Upper lobe of left lung (tissue), 6 donors: ENCODE data around the gene JAKMIP2. TPM values are rescaled to one million over a fixed set of nuclear protein-coding genes. Genes with fewer than 3 reads are reported as not detected.
A peak's percentile ranks its signal among the peaks of the same experiment; 100 is the strongest.

Experiments used
- ATAC-seq, 2 donors: fragments of 200-7000 bp; cut with Tn5 transposase; one replicate each; pipeline ENCODE4 v1.9.1; 2022; ENCODE audit warnings: mild to moderate bottlenecking in 2 of 2, moderate library complexity in 2 of 2; ENCODE audit not compliant: low FRiP score in 2 of 2
- DNase-seq, 2 donors: peaks; one replicate each; pipeline ENCODE4 v3.0.0-alpha.2; 2019 to 2020
- H3K27ac ChIP-seq, 4 donors: fragments of 200-600 bp; sonication (generic); one replicate each; pipeline ENCODE4 v1.5.1; 2016 to 2019
- H3K27me3 ChIP-seq, 4 donors: fragments of 200-600 bp; sonication (generic); one replicate each; pipeline ENCODE4 v1.5.1; 2017 to 2019
- H3K36me3 ChIP-seq, 4 donors: fragments of 200-600 bp; sonication (generic); one replicate each; pipeline ENCODE4 v1.5.1; 2016 to 2019
- H3K4me1 ChIP-seq, 4 donors: fragments of 200-600 bp; sonication (generic); one replicate each; pipeline ENCODE4 v1.5.1; 2018 to 2019
- H3K4me3 ChIP-seq, 4 donors: fragments of 200-600 bp; sonication (generic); one replicate each; pipeline ENCODE4 v1.5.1; 2017 to 2019; ENCODE audit warnings: mild to moderate bottlenecking in 2 of 4, moderate library complexity in 1 of 4
- H3K9me3 ChIP-seq, 4 donors: fragments of 200-600 bp; sonication (generic); one replicate each; pipeline ENCODE4 v1.5.1; 2018 to 2019
- EP300 ChIP-seq, 4 donors: sonication (generic); formaldehyde crosslinking; IDR thresholded peaks; one replicate each; pipeline ENCODE4 v1.5.1; 2017; ENCODE audit warnings: antibody characterized with exemption in 4 of 4, control low read depth in 2 of 4
- POLR2A ChIP-seq, 4 donors: fragments of 450-650 bp; IDR thresholded peaks; one replicate each; pipeline ENCODE4 v1.5.1; 2016 to 2017; ENCODE audit warnings: antibody characterized with exemption in 4 of 4, mild to moderate bottlenecking in 2 of 4
- POLR2AphosphoS5 ChIP-seq, 2 donors: sonication (generic); formaldehyde crosslinking; IDR thresholded peaks; one replicate each; pipeline ENCODE4 v1.5.1; 2017; ENCODE audit warnings: antibody characterized with exemption in 2 of 2
- WGBS, 2 donors: methylation state at CpG; one replicate each; pipeline ENCODE4 v1.1.5; 2017 to 2018; 5-methylcytosine and 5-hydroxymethylcytosine counted together
- total RNA-seq, 6 donors: library from RNA; depleted of rRNA in 4 of 6; stranded (reverse); fragments of >200 nt in 4 of 6; gene quantifications; one replicate each; pipeline versions ENCODE4 v1.1.0 to v1.2.1, GENCODE V29; 2016 to 2021
- TF ChIP-seq, protein P1 (sequence below), 6 experiments: fragments of 450-650 bp in 4 of 6; fragments of 200-600 bp in 2 of 6; sonication (generic) in 2 of 6; IDR thresholded peaks; one replicate each; pipeline ENCODE4 v1.5.1; 2016 to 2019; ENCODE audit warnings: antibody characterized with exemption in 6 of 6
- donor health status: DM: no; HTN: no; CAD: no; lungs with moderate emphysema.
- donor health status: DM: no; HTN: yes; CAD: no; lungs with severe emphysema.

The JAKMIP2 gene
- total RNA-seq, 6 donors from 2014 or later, result 0.91 to 8.4 (median 6.0) TPM

- no peak for DNase-seq
- no peaks in the 10 kb centered on the region for H3K36me3 ChIP-seq
- no peaks in the 10 kb centered on the region for H3K9me3 ChIP-seq
- peak in 1 of 2 donors; percentile 14 for ATAC-seq
- no peak for TF ChIP-seq POLR2AphosphoS5 (IDR thresholded peaks at IDR 0.05)
- WGBS, 2 donors, result 38 to 59% methylated on average over 4 of the region's 4 CpGs
- no peak overlapping the region for H3K27ac ChIP-seq
- no peak overlapping the region for H3K4me3 ChIP-seq
- no peaks in the 10 kb centered on the region for H3K27me3 ChIP-seq
- H3K4me1 ChIP-seq, result no peaks in the 10 kb centered on the region
Measured at GRCh38 chr5:147712598-147712997, 69.9 kb downstream of the JAKMIP2 start.

GRCh38 chr5:147712019-147712418 is 70.5 kb downstream of the JAKMIP2 start:
- Histone ChIP-seq H3K36me3 (no peaks in the 10 kb centered on the region), H3K4me1 (no peaks in the 10 kb centered on the region), H3K27ac (no peak overlapping the region), H3K4me3 (no peak overlapping the region), H3K27me3 (no peaks in the 10 kb centered on the region), H3K9me3 (no peaks in the 10 kb centered on the region)
- TF ChIP-seq EP300 (IDR thresholded peaks at IDR 0.05), result no peak
- TF ChIP-seq POLR2A (IDR thresholded peaks at IDR 0.05), result no peak
- TF ChIP-seq, protein P1, sequence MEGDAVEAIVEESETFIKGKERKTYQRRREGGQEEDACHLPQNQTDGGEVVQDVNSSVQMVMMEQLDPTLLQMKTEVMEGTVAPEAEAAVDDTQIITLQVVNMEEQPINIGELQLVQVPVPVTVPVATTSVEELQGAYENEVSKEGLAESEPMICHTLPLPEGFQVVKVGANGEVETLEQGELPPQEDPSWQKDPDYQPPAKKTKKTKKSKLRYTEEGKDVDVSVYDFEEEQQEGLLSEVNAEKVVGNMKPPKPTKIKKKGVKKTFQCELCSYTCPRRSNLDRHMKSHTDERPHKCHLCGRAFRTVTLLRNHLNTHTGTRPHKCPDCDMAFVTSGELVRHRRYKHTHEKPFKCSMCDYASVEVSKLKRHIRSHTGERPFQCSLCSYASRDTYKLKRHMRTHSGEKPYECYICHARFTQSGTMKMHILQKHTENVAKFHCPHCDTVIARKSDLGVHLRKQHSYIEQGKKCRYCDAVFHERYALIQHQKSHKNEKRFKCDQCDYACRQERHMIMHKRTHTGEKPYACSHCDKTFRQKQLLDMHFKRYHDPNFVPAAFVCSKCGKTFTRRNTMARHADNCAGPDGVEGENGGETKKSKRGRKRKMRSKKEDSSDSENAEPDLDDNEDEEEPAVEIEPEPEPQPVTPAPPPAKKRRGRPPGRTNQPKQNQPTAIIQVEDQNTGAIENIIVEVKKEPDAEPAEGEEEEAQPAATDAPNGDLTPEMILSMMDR (IDR thresholded peaks at IDR 0.05), result no peak
- no peak for TF ChIP-seq POLR2AphosphoS5 (IDR thresholded peaks at IDR 0.05)
- WGBS, 2 donors, result 86 to 87% methylated on average over 3 of the region's 3 CpGs
- ATAC-seq, result no peak
- DNase-seq, result no peak

GRCh38 chr5:147711019-147711418 is 71.5 kb downstream of the JAKMIP2 start:
- Histone ChIP-seq H3K9me3 (no peaks in the 10 kb centered on the region), H3K4me3 (no peak overlapping the region), H3K27me3 (no peaks in the 10 kb centered on the region), H3K36me3 (no peaks in the 10 kb centered on the region), H3K27ac (no peak overlapping the region), H3K4me1 (no peaks in the 10 kb centered on the region)
- ATAC-seq, result no peak
- TF ChIP-seq EP300 (IDR thresholded peaks at IDR 0.05), result no peak
- TF ChIP-seq, protein P1 (IDR thresholded peaks at IDR 0.05), result no peak
- no peak for TF ChIP-seq POLR2A (IDR thresholded peaks at IDR 0.05)
- no peak for TF ChIP-seq POLR2AphosphoS5 (IDR thresholded peaks at IDR 0.05)
- WGBS, 2 donors, result 33 to 90% methylated on average over 1 of the region's 1 CpG
- no peak for DNase-seq

GRCh38 chr5:147708708-147709107 is 73.8 kb downstream of the JAKMIP2 start:
- Histone ChIP-seq H3K4me1 (no peaks in the 10 kb centered on the region), H3K9me3 (no peaks in the 10 kb centered on the region), H3K36me3 (no peaks in the 10 kb centered on the region), H3K4me3 (no peak overlapping the region), H3K27ac (no peak overlapping the region), H3K27me3 (no peaks in the 10 kb centered on the region)
- TF ChIP-seq POLR2A (IDR thresholded peaks at IDR 0.05), result no peak
- no peak for TF ChIP-seq EP300 (IDR thresholded peaks at IDR 0.05)
- TF ChIP-seq POLR2AphosphoS5 (IDR thresholded peaks at IDR 0.05), result no peak
- TF ChIP-seq, protein P1 (IDR thresholded peaks at IDR 0.05), result no peak
- WGBS, 2 donors, result 76 to 91% methylated on average over 2 of the region's 2 CpGs
- DNase-seq (no peak), ATAC-seq (no peak)

GRCh38 chr5:147704544-147704943 is 78.0 kb downstream of the JAKMIP2 start:
- Histone ChIP-seq H3K36me3 (no peaks in the 10 kb centered on the region), H3K27me3 (no peaks in the 10 kb centered on the region), H3K4me3 (no peak overlapping the region), H3K27ac (no peak overlapping the region), H3K4me1 (no peaks in the 10 kb centered on the region), H3K9me3 (no peaks in the 10 kb centered on the region)
- DNase-seq (no peak), ATAC-seq (no peak)
- TF ChIP-seq, protein P1 (IDR thresholded peaks at IDR 0.05), result no peak
- no peak for TF ChIP-seq POLR2AphosphoS5 (IDR thresholded peaks at IDR 0.05)
- no peak for TF ChIP-seq EP300 (IDR thresholded peaks at IDR 0.05)
- no peak for TF ChIP-seq POLR2A (IDR thresholded peaks at IDR 0.05)
